Inflammatory macrophage treated with lipopolysaccharide for 4 hours (primary cell): ENCODE results near the gene M1AP.
"Not testable (repeated sequence)": the region's sequence is repeated elsewhere in the genome, so short reads cannot be mapped to it uniquely, and the experiment has no call there.

Experiments used
- DNase-seq: peaks from one replicate; pipeline ENCODE4 v3.0.0-alpha.2; 2020

Gene M1AP

DNA sequence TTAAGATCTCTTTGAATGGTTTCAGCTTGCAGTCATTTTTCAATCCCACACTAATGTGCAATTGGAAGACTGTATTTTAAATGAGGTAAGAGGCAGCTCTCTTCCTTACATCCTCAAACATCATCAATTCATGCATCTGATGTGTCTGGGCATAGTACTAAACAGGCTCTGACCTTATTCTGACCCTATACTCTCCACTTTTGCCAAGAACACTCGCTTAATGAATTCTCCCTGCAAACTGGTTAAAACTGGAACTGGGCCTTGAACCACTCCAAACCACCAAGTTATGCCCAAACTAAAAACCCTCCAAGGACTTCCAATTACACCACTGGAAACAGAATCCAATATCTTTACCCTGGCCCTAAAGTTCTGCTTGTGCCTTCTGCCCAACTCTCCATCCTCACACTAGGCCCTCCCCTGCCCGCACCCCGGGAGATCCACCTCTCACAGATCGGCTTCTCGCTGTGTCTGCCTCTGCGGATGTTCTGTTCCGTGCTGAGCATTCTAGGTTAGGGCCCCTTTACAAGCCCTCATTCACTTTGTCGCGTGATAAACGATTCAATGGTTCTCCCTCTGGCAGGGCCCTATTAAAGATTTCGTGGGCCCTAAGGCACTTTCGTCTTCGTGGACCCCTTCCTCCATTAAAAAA is 1.2 kb downstream of the M1AP start:
- no peak for DNase-seq

DNA sequence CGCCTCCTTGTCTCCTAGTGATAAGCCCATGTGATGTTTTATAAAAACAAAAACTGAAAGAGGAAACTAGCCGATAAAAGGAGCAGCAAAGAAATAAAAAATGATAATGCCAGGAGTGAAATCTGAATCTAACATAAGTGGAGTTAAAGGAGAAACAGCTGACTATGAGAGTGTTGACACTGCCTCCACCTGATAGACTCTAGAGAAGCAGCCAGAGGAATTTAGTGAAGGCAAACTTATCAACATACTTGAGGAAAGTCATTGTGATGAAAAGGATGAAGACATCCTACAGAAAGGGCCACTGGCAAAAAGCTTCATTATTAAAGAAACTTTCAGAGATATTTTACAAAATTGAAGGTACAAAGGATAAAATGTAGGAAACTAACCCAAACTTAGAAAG is 1.9 kb downstream of the M1AP start:
- DNase-seq: no peak

DNA sequence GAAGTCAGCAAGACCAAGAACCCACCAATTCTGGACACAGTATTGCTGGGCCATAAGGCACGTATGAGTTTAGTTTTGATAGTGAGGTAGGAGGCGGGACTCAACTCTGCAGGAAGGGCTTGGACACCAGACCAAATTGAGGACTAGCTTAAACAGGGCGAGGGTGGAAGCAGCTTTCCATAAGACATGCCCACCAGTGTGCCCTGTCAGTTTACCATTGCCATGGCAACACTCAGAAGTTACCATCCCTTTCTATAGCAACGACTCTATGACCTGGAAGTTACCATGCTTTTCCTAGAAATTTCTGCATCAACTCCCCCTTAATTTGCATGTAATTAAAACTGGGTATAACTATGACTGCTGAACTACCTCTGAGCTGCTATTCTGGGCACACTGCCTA is 2.8 kb downstream of the M1AP start:
- no peak for DNase-seq

DNA sequence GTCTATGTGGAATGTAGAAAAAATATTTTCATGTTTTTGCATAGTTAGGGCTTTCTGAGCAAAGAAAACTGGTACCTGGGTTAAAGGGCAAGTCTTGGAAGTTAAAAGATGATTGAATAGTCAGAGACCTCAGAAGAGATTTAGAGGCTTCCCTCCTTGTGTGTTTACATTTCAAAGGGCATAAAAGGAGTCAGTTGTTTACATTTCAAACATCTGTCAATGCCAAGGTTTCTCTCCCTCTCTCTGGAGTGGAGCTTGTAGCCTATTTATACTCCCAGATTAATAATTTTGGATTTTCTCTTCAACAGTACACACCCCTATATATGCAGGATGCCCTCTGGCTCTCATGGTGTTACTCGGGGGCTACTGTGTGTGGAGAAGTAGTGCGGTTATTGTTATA is 8.6 kb downstream of the M1AP start:
- DNase-seq: no peak

DNA sequence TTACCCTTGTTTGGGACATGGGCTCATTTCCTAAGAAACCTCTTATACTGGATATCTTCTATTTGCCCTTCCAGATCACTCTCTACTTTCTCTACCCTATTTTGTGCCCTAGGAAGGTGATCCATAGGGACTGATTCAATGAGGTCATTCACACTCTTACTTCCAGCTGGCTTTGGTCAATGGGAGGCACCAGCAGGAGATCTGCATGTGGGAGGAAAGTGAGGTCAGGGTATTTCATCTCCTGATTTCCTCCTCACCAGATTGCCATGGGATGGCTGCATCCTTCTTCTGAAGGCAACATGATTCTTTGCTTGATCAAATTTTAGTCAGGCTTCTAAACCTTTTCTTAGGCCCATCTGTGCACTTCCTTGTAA is 15.2 kb downstream of the M1AP start:
- no peak for DNase-seq

DNA sequence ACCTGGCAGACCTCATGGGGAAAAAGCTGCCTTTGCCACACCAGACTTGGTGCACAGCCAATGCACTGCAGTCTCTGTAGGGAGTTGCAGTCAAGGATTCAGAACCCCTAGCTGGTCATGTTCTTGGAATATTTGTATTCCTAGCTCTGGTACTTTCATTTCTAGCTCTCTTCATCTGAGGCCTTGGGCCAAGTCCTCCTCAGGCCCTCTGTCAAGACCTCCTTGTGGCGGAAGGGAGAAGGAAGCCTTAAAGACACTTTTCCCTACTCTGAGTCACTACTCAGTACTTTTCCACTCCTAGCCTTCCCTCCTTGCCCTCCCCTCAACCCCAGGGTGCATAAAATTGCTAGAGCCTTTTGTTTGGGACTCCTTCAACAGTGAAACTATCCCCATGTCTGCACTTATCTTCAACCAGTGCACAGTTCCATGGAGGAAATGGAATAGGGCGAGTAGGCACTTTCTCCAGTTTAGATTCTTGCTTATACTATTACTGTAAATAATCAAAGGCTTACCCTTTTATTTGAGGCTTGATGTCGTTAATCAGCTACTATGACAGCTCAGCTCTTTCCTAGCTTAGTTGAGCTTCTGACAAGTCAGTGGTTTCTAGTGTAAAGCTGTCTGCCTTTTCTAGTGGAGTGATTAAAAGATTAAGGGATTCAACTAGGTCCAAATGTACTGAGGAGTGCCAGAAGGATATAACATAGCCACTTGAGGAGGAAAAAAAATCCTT is 15.8 kb downstream of the M1AP start:
- DNase-seq: no peak

DNA sequence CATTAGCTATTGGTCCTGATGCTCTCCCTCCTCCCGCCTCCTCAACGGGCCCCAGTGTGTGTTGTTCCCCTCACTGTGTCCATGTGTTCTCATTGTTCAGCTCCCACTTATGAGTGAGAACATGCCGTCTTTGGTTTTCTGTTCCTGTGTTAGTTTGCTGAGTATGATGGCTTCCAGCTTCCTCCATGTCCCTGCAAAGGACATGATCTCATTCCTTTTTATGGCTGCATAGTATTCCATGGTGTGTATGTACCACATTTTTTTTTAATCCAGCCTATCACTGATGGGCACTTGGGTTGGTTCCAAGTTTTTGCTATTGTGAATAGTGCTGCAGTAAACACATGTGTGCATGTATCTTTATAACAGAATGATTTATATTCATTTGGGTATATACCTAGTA is 17.7 kb downstream of the M1AP start:
- not testable (repeated sequence) for DNase-seq

DNA sequence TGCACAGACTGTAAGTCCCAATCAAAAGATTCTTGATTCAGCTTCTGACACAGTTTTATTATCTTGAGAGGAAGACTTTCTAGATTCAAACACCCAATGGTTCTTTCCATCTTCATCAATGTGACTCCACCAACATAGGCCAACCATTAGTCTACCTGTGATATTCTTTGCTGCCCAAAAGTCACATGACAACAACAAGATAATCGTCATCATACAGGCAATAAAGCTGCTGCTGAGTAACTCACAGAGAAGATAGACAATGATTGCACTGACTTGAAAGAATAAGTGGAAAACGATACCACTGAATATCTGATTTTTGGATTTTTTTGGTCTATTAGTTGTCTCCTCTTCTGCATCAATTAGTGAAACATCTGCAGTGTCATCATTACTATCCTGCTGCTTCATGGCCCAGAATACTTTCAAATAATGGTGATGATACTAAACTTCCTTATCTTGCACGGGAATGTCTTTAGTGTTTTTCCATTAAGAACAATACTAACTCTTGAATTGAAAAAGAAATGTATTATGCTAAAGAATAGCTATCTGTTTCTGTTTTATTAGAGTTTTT is 19.5 kb downstream of the M1AP start:
- DNase-seq: no peak

DNA sequence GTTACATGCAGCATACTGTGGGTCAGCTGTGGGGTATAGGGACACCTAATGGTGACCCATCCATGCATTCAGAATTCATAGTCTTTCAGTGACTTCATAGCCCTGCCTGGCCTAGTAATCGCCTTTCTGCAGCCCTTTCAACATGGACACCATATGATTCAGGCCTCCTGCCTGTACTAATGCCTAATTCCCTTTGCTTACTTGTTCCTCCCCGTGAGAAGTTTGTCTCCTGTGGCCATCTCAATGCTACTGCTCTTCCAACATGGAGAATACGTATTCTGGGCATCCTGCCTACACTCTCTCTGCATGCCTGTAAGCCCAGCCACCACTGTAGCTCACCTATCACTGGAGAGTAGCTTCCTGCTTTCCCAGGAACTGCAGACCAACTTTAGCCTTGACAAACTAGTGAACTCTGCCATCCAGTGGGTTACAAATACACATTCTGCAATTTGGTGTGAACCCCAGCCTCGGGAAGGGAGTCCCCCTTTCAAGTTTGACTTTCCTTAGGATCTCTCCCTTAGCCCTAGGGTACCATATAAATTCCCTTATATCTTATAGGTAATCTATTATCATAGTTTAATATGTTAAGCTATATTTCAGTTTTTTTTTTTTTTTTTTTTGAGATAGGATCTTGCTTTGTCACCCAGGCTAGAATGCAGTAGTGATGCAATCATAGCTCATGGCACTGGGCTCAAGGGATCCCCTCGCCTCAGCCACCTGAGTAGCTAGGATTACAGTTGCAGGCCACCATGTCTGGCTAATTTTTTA is 22.3 kb downstream of the M1AP start:
- no peak for DNase-seq

DNA sequence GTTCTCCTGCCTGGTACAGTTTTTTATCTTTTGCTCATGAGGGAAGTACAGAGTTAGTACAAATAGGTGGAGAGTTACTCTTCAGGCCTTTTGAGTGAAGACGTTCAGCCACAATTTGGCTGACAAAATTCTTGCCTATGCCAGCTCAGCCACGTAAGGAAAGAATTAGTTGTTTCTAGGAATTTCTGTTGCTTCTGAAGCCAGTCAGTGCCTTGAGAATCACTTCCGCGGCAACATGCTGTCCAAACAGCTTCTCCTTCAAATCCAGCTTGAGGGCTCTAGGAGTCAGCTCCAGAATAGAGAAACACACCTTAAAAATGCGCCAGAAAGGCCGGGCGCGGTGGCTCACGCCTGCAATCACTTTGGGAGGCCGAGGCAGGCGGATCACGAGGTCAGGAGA is 27.5 kb downstream of the M1AP start:
- DNase-seq: no peak

DNA sequence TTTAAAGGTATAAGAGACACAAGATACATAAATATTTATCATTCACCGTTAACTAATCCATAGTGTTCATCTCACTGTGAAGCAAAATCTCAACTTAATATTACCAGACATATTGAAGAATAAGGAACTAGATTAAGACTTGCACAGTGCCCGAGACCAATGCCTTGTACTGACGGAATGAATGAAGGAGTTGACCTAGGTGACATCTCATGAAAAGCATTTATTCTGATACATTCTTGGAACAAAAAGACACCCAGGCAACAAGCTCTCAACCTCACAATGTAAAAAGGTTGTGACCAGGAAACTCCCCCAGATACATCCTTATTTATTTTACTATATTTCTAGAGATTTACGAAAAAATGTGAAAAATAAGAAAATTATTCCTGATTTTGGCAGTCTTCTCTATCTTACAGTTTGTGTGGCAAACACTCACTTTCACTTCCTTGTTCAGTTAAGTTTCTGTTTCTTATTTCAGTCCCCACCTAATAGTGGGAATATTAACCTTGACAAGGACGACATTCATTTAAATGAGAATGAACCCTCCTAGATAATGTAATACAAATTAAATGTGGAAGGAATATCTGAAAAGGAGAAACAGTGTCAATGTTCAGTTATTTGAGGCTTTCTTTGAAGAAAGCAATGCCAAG is 28.4 kb downstream of the M1AP start:
- peak; percentile 62 for DNase-seq

DNA sequence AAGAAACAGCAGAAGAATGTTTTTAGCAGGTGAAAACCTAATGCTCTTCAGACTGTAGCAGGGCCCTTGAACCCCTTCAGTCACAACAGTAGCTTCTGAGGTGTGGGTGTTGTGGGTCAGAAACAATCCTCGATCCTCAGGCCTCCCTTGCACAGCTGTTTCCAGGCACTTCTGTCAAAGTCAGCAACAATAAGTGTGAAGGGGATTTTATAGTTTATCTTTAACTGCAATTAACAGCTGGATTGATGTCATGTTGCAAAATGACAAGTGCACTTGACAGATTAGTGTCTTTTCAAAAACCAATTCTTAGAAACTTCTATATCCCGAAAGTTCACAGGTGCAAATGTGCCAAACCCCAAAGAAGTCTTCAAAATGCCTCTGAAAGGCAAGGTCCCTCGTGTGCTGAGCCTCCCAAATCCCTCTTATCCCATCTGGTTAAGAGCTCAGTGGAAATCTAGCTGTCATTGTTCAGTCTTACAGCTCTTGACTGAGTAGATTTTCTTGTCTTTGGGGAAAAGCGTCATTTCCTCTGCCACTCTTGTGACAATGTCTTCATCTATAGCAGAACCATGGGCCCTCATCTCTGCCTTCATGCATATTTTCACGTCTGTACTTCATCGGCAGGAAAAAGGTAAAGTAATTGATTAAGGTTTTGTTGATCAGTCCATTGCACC is 29.6 kb downstream of the M1AP start:
- DNase-seq: no peak

DNA sequence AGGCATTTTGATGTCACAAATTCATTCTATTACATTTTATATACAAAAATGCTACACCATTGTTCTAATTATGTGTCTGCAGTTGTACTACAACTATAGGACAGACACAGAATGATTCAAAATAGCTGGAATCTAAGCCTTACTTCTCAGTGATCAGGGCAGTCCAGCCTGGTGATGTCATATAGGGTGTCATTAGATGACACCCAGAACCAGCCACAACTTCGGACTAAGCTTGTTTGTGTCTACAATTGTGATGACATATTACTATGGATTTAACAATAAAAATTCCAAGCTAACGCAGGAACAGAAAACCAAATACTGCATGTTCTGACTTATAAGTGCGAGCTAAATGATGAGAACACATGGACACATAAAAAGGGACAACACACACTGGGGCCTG is 31.0 kb downstream of the M1AP start:
- DNase-seq: no peak

DNA sequence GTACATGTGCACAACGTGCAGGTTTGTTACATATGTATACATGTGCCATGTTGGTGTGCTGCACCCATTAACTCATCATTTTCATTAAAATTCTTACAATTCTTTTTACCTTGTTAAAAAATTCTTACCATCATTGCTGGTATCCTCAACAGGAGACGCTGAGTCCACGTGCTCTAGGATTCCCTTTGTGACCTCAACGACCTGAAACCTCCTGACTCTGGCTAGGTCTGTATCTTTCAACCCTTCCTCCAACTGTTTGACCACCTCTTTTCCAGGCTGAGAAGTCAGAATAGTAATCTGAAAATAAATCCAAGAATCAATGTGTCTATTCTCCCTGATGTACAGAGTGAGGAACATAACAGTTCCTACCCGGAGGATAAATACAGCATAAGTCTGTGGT is 41.2 kb downstream of the M1AP start:
- DNase-seq: no peak

DNA sequence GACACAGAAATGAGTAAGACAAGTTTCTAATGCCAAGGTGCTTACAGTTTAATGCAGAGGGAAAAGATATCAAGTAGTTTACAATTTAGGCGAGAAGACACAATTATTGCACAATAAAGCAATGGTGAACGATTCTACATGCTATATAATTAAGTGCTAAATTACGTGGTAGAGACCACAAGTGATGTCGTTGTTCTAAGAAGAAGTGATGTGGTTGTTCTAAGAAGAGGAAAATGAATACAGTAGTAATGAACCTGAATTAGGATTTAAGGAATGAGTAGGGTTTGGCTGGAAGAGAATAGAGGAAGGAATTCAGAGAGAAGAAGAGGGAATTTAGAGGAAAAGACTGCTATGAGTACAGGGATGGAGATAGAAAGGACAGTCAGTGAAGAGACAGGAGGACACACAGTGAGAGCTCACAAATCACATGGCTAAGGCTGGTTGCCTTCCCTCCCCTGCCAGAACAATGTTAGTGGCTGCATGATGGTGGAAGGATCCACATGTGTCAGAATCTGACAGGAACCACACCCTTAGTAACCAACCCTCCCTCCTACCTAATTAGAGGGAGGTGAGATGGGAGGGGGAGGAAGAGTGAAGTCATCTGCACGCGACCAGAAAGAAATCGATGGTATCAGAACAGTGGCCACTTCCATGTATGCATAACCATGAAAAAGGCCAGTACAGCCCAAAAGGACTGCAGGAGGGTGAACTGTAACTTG is 44.7 kb downstream of the M1AP start:
- no peak for DNase-seq

DNA sequence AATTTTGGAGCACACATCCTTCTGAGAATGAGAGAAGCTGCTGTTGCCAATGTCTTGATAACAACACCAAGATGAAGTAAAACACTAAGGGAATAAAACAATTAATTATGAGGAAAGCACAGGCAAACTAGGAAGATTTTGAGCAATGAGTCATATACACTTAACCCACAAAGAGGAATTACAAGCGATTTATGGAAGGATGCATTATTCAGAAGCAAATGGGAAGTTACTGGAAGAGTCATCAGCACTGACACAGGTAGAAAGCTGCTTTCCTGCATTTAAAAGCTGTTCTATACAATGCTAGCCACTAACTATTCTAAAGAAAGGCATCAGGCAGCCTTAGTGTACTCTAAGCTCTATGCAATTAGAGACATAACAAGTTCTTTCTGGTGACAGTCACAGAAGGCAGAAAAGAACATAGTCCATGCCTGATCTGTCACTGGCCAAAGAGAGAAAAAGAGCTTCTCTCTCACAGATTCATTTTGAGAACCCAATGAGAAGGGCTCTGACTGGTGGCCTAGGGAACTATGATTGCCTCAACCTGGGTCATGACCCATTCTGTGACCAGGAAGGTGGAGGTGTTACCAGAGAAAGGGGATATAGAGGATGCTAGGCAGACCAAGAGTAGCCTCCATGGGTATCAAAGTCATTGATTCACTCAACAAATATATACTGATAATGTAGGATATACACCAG is 45.4 kb downstream of the M1AP start:
- peak; percentile 44 for DNase-seq

DNA sequence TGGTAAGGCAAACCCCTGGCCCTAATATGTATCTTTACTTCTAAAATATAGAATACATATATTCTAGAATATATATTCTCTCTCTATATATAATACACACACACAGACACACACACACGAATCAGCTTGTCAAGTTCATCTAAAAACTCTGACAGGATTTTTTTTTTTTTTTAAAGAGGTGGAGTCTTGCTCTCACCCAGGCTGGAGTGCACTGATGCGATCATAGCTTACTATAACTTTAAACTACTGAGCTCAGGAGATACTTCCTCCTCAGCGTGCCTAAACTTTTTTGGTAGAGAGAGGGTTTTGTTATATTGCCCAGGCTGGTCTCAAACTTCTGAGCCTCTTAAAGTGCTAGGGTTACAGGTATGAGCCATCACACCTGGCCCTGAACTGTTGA is 48.5 kb downstream of the M1AP start:
- no peak for DNase-seq

DNA sequence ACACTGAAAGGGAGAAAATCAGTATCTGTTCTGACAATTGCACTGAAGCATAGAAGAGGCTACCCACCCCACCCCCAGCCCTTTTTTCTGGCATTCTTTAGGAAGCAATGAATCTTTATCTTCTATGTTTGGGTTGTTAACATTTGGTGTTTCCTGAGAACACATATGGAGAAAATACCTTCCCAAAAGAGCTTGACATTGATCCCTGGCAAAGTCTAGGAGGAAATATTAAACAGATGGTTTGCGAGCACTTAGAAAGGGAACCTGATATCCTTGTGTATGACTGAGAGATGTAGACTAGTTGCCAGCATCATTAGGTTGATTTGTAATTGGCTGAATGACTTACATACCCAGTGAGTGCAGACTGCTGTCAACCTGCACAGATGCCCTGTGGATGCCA is 50.7 kb downstream of the M1AP start:
- no peak for DNase-seq

DNA sequence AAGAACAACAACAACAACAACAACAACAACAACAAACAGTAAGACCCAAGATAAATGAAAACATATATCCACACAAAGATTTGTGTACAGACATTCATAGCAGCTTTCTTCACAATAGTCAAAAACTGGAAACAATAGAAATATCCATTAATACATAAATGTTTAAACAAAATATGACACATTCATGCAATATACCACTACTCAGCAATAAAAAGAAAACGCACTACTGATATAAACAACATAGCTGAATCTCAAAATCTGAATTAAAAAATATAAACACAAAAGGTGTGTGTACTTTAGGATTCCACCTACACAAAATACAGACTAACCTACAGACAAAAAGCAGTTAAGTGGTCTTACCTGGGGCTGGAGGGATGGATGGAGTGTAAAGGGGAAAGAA is 51.5 kb downstream of the M1AP start:
- no peak for DNase-seq

DNA sequence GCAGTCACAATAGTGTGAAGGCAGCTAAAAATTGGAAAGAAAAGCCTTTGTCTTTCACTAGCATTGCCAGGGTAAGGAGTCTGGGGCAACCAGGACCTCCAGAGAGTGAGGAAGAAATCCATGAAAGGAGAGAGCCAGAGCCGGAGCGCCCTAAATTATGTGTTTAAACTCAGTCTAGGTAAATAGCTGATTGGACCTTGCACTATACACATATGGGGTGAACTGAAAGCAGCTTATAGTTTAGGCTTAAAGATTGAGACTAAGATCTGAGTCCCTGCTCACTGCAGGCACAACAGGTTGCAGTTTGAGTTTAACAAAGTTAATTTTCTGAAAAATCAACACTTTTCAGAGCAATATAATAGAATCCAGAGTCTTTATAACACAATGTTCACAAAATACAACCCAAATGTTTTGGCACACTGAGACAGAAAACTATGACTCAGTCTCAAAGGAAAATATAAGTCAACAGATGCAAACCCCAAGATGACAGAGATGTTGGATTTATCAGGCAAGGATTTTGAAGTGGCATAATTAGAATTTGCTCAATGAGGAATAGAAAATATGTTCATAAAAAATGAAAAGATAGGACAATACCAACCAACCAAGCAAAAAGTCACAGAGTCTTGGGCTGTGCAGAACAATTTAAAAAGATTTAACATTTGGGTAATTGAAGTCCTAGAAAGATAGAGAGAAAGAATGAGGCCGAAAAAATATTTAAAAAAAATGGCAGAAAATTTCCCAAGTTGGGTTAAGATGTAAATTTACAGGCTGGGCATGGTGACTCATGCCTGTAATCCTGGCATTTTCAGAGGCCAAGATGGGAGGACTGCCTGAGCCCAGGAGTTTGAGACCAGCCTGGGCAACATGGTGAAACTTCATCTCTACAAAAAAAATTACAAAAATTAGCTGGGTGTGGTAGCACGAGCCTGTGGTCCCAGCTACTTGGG is 54.0 kb downstream of the M1AP start:
- DNase-seq: no peak
